Lower leg skin (tissue), 4 donors: ENCODE results near the gene TMEM181. TPM values are rescaled to one million over a fixed set of nuclear protein-coding genes. Genes with fewer than 3 reads are reported as not detected.

ENCODE experiments used
- DNase-seq, 2 donors: peaks; one replicate each; pipeline ENCODE4 v3.0.0-alpha.2; 2019; ENCODE audit warnings: low spot score in 2 of 2
- H3K4me3 ChIP-seq: fragments of 200-600 bp; sonication (generic); 2 replicates; pipeline ENCODE4 v1.5.1; 2017; ENCODE audit warnings: mild to moderate bottlenecking, low read depth; ENCODE audit not compliant: poor library complexity, severe bottlenecking
- POLR2A ChIP-seq, 2 donors: fragments of 450-650 bp; IDR thresholded peaks; one replicate each; pipeline ENCODE4 v1.6.1; 2016 to 2017; ENCODE audit warnings: antibody characterized with exemption in 2 of 2, mild to moderate bottlenecking in 1 of 2, moderate library complexity in 1 of 2
- WGBS, 2 donors: methylation state at CpG; one replicate each; pipeline ENCODE4 v1.1.5; 2018; 5-methylcytosine and 5-hydroxymethylcytosine counted together
- intact Hi-C: fragments of 100-400 bp; cut with DNase I; formaldehyde crosslinking; loops from one replicate; pipeline ENCODE4 v1.15.0; 2023; ENCODE audit warnings: low total_unique reads
- total RNA-seq, 4 donors: library from RNA; depleted of rRNA; stranded (reverse); fragments of >200 nt; gene quantifications; one replicate each; pipeline ENCODE4 v1.1.0, GENCODE V29; 2016
- TF ChIP-seq, protein P1 (sequence below), 3 donors: fragments of 450-650 bp; IDR thresholded peaks; one replicate each; pipeline ENCODE4 v1.5.1; 2016; ENCODE audit warnings: antibody characterized with exemption in 3 of 3, mild to moderate bottlenecking in 3 of 3, moderate library complexity in 2 of 3

Gene TMEM181
- total RNA-seq, 4 donors from 2014 or later: 12.8 to 20.8 (median 17.2) TPM

DNA sequence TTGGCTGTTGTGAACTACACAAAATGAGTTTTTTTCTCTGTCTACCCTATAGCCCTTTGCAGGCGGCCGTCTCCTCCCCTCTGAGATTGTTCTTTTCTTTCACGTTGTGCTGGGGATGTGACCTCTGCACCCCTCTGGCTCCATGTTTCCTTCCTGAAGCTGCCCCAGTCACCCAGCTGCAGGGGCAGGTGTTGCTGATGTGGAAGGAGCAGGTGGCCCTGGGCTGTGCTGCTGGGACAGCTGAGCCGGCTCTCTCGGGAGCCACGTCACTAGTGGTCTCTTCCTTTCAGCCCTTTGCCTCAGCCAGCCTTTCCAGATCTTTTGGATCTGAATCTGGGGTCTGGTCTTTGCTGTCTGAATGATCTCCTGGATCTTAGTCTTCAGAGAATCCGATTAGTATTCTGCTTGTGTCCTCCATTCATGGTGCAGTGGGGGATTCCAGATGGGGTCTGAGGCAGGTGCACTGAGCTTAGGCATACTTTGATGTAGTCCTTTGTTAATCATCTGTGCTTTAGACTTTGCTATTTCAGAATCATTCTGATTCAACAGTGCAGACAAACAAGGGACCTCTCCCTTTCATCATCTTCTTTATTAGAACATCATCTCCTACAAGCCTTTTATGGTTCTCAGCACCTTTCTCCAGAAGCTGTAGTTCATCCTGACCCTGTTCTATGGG, 31.4 kb downstream of the TMEM181 start:
- intact Hi-C loops: no loop called here
- TF ChIP-seq POLR2A (IDR thresholded peaks at IDR 0.05): no peak
- TF ChIP-seq, protein P1, sequence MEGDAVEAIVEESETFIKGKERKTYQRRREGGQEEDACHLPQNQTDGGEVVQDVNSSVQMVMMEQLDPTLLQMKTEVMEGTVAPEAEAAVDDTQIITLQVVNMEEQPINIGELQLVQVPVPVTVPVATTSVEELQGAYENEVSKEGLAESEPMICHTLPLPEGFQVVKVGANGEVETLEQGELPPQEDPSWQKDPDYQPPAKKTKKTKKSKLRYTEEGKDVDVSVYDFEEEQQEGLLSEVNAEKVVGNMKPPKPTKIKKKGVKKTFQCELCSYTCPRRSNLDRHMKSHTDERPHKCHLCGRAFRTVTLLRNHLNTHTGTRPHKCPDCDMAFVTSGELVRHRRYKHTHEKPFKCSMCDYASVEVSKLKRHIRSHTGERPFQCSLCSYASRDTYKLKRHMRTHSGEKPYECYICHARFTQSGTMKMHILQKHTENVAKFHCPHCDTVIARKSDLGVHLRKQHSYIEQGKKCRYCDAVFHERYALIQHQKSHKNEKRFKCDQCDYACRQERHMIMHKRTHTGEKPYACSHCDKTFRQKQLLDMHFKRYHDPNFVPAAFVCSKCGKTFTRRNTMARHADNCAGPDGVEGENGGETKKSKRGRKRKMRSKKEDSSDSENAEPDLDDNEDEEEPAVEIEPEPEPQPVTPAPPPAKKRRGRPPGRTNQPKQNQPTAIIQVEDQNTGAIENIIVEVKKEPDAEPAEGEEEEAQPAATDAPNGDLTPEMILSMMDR (IDR thresholded peaks at IDR 0.05): no peak
- no peak overlapping the region for H3K4me3 ChIP-seq
- peak in 1 of 2 donors; percentile 64 for DNase-seq
- 75 to 88% methylated on average over 7 of the region's 7 CpGs for WGBS, 2 donors

DNA sequence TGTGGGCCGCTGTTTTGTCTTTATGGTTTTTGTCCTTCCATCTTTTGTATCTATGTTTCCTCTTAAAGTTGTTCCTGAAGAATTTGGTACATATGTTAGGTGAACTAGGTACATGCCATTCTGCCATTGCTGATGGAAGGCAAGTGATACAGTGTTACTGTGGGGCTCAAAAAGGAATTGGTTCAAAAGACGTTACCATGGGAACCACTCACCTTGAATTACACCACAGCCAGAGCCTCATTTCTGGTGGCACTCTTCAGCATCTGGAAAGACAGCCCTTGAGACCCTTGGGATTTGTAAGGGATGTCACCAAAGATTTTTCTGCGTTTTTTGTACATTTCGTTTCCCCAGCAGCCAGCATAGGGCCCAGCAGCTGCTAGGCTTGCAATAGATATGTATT, 31.9 kb downstream of the TMEM181 start:
- H3K4me3 ChIP-seq: no peak overlapping the region
- WGBS, 2 donors: 92% methylated on average over 4 of the region's 4 CpGs
- intact Hi-C loops: no loop called here
- DNase-seq: peak in 1 of 2 donors; percentile 15
- no peak for TF ChIP-seq POLR2A (IDR thresholded peaks at IDR 0.05)
- TF ChIP-seq, protein P1 (IDR thresholded peaks at IDR 0.05): no peak

DNA sequence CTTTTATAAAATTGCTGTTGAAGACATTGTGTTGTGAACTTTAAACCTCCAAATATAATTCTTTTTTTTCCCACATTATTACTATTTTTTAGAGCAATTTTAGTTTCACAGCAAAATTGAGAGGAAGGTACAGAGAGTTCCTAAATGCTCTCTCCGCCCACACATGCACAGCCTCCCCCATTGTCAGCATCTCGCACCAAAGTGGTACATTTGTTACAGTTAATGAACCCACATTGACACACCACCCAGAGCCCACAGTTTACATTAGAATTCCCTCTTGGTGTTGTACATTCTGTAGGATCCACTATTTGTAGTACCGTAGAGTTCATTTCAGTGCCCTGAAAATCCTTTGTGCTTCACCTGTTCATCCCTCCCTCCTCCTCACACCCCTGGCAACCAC, 33.8 kb downstream of the TMEM181 start:
- intact Hi-C loops: no loop called here
- no peak for DNase-seq
- TF ChIP-seq POLR2A (IDR thresholded peaks at IDR 0.05): no peak
- TF ChIP-seq, protein P1 (IDR thresholded peaks at IDR 0.05): no peak
- H3K4me3 ChIP-seq: no peak overlapping the region
- WGBS, 2 donors: 94 to 97% methylated on average over 3 of the region's 3 CpGs

DNA sequence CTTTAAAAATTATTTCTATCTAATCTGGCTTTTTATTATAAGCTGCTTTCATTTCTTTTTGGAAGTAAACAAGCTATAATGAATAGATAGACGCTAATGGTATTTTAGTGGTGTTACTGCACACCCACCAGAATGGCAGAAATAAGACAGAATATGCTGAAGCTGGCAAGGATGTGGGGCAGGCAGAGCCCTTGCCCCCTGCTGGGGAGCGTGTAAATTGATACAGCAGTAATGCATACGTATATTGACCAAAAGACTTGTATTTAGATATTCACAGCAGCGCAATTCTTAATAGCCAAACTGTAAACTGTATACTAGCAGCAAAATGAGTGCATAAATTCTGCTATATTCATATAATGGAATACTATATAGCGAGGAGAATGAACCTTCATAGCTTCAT, 35.3 kb downstream of the TMEM181 start:
- WGBS, 2 donors: 89 to 96% methylated on average over 5 of the region's 5 CpGs
- no peak overlapping the region for H3K4me3 ChIP-seq
- intact Hi-C loops: no loop called here
- TF ChIP-seq, protein P1 (IDR thresholded peaks at IDR 0.05): no peak
- no peak for TF ChIP-seq POLR2A (IDR thresholded peaks at IDR 0.05)
- DNase-seq: no peak

DNA sequence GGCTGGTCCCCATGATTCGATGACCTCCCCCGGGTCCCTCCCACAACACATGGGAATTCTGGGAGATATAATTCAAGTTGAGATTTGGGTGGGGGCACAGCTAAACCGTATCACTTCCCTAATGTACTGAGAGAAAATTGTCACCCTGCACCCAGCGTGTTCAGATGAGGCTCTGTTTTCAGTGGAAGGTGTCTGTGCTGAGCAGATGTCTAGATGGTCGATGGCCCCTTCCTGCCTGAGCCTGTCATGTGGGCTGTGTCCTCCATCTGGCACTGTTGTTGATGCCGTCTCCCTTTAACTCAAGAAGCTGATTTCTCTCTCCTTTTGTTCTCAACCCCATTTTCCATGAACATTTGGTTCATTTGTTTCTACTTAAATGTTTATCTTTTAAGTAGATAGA, 37.0 kb downstream of the TMEM181 start:
- no peak for DNase-seq
- intact Hi-C loops: no loop called here
- TF ChIP-seq POLR2A (IDR thresholded peaks at IDR 0.05): no peak
- TF ChIP-seq, protein P1 (IDR thresholded peaks at IDR 0.05): no peak
- no peak overlapping the region for H3K4me3 ChIP-seq
- WGBS, 2 donors: 68 to 77% methylated on average over 6 of the region's 6 CpGs

DNA sequence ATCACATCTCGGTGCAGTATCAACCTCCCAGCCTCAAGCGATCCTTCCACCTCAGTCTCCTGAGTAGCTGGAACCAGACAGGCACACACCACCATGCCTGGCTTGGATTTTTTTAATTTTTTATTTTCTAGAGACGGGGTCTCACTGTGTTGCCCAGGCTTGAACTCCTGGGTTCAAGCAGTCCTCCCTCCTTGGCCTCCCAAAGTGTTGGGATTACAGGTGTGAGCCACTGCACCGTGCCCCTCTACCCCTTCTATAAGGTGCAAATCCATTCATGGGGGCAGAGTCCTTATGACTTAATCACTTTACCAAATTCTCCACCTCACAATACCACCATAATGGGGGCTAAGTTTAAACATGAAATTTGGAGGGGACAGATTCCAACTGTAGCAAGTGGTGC, 37.7 kb downstream of the TMEM181 start:
- no peak for DNase-seq
- no peak overlapping the region for H3K4me3 ChIP-seq
- 93 to 99% methylated on average over 4 of the region's 4 CpGs for WGBS, 2 donors
- TF ChIP-seq POLR2A (IDR thresholded peaks at IDR 0.05): no peak
- TF ChIP-seq, protein P1 (IDR thresholded peaks at IDR 0.05): no peak
- intact Hi-C loops: no loop called here
